ENCODE measurements around the gene LOC128125822.
A peak's percentile ranks its signal among the peaks of the same experiment; 100 is the strongest.

The LOC128125822 gene

DNA sequence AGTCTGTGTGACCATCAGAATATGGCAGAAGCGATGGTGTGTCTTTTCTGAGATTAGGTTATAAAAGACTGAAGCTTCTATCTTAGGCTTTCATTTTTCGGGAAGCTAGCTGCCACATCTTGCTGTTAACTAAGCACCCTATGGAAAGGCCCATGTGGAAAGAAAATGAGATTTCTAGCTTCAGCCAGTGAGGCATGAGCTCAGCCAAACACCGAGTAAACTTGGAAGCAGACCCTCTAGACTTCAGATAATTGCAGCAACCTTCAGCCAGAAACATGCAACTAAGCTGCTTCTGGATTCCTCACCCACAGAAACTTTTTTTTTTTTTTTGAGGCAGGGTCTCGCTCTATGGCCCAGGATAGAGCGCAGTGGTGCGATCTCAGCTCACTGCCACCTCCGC lies 20.6 kb downstream of the LOC128125822 start:
- Histone ChIP-seq H3K27ac (no peak overlapping the region), H3K4me1 (no peaks in the 10 kb centered on the region), H3K9me3 (ENCODE audit: control insufficient read depth, low read length) (no peaks in the 10 kb centered on the region), H3K27me3 (ENCODE audit: control insufficient read depth, insufficient read depth, low read length) (no peaks in the 10 kb centered on the region), H2AFZ (no peak overlapping the region), H3K36me3 (ENCODE audit: control insufficient read depth, insufficient read depth, low read length) (no peaks in the 10 kb centered on the region), H3K9ac (no peak overlapping the region), H3K79me2 (no peaks in the 10 kb centered on the region), H3K4me3 (ENCODE audit: low read depth, low read length) (no peak overlapping the region), H3K4me2 (ENCODE audit: low read length) (no peak overlapping the region)
- TF ChIP-seq, protein P1, sequence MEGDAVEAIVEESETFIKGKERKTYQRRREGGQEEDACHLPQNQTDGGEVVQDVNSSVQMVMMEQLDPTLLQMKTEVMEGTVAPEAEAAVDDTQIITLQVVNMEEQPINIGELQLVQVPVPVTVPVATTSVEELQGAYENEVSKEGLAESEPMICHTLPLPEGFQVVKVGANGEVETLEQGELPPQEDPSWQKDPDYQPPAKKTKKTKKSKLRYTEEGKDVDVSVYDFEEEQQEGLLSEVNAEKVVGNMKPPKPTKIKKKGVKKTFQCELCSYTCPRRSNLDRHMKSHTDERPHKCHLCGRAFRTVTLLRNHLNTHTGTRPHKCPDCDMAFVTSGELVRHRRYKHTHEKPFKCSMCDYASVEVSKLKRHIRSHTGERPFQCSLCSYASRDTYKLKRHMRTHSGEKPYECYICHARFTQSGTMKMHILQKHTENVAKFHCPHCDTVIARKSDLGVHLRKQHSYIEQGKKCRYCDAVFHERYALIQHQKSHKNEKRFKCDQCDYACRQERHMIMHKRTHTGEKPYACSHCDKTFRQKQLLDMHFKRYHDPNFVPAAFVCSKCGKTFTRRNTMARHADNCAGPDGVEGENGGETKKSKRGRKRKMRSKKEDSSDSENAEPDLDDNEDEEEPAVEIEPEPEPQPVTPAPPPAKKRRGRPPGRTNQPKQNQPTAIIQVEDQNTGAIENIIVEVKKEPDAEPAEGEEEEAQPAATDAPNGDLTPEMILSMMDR (IDR thresholded peaks at IDR 0.05) = no peak

DNA sequence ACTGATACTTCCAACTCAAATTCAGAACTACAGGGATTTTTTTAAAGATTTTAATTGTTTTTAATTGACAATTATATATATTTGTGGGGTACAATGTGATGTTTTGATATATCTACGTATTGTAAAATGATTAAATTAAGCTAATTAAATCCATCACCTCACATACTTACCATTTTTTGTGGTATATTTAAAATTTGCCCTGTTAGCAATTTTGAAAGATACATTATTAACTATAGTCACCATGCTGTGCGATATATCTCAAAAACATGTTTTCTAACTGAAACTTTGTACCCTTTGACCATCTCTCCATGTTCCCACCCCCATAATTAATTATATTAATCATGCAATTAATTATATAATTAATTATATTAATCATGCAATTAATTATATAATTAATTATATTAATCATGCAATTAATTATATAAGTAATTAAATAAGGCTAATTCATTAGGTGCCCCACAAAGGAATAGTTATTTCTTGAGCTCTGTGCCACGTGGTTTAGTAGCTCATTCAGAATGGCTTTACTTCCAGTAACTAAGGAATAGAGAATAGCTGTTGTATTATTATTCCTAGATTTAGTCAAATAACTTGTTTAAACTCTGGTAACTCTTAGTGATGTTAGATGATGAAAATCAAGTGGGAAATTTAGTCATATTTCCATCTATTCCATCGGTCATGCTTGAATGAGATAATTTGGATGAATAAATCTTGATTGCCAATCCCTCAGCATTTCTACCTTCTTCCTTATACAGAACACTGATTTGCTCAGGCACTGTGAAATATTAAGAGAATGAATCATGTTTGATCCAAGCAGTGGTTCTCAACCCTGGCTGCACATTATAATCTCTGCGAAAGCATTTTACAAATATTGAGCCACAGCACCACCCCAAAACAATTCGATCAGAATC lies 25.1 kb downstream of the LOC128125822 start:
- Histone ChIP-seq H2AFZ (peak overlapping the region; percentile 78), H3K27ac (no peak overlapping the region), H3K36me3 (ENCODE audit: control insufficient read depth, insufficient read depth, low read length) (no peaks in the 10 kb centered on the region), H3K9me3 (ENCODE audit: control insufficient read depth, low read length) (no peaks in the 10 kb centered on the region), H3K79me2 (no peaks in the 10 kb centered on the region), H3K4me3 (ENCODE audit: low read depth, low read length) (peak overlapping the region; percentile 50), H3K27me3 (ENCODE audit: control insufficient read depth, insufficient read depth, low read length) (no peaks in the 10 kb centered on the region), H3K4me1 (no peaks in the 10 kb centered on the region), H3K4me2 (ENCODE audit: low read length) (peak overlapping the region; percentile 72), H3K9ac (no peak overlapping the region)
- TF ChIP-seq, protein P1 (IDR thresholded peaks at IDR 0.05) = no peak

DNA sequence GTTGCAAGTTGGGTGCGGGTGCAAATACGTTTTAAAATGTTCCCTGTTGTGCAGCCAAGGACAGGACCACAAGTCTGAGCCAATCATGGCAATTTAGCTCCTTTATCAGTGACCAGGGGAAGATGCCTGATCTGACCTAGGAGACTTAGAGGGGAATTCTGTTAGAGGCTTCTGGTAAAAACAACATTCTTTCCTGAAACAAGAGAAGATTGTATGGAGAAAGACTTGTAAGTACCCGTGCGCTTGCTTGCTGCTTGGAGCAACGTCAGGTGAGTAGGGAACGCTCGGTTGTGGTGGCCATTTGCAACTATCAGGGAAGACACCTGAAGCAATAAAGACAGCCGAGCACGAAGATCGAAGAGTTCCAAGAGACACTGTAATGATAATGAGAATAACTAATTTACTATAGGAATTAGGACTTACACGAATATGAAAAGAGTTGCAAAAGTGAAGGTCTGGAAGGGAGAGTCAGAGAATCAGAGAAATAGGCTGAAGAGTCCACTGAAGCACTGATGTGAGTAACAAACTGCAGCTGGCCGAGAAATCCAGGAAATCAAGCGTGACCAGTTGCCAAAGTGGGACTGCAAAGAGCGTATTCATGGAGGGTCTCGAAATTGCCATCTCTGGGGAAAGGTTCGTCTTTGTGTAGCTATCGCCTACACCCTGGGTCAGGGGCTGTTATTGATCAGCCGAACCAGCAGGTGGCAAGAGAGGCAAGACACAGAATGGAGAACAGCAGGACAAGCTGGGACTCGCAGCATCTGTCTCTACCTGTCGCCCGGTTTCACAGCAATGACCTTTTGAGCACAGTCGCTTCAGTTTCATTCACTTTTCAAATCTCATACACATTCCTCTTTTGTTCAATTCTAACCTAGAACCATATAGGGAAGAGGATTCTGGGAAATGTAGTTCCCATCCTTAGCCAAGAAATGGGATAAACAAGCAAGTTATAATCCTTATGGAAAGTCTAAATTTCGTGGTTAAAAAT lies 26.1 kb downstream of the LOC128125822 start:
- H2AFZ ChIP-seq = peak overlapping the region; percentile 78
- H3K9ac ChIP-seq = no peak overlapping the region
- no peaks in the 10 kb centered on the region for H3K79me2 ChIP-seq
- H3K4me3 ChIP-seq (ENCODE audit: low read depth, low read length) = peak overlapping the region; percentile 50
- no peaks in the 10 kb centered on the region for H3K4me1 ChIP-seq
- TF ChIP-seq, protein P1 (IDR thresholded peaks at IDR 0.05) = peak; percentile 85
- H3K9me3 ChIP-seq (ENCODE audit: control insufficient read depth, low read length) = no peaks in the 10 kb centered on the region
- peak overlapping the region; percentile 72 for H3K4me2 ChIP-seq (ENCODE audit: low read length)
- no peaks in the 10 kb centered on the region for H3K36me3 ChIP-seq (ENCODE audit: control insufficient read depth, insufficient read depth, low read length)
- no peaks in the 10 kb centered on the region for H3K27me3 ChIP-seq (ENCODE audit: control insufficient read depth, insufficient read depth, low read length)
- H3K27ac ChIP-seq = no peak overlapping the region

DNA sequence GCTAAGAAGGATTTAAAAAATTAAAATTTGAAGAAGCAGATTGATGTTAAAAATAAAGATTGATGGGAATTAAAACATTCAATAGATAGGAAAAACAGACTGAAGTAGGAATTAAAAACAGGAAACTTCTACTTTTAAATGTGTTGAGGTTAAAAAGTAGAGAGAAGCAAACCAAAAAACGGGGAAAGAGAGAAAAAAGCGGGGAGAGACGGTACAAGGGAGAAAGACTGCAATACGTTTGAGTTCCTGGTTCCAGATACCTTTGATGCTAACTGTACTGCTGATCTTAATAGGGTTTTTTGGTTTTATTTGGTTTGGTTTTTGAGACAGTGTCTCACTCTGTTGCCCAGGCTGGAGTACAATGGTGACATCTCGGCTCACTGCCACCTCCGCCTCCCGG lies 27.0 kb downstream of the LOC128125822 start:
- TF ChIP-seq, protein P1 (IDR thresholded peaks at IDR 0.05) = no peak
- H3K27ac ChIP-seq = no peak overlapping the region
- no peaks in the 10 kb centered on the region for H3K4me1 ChIP-seq
- no peak overlapping the region for H3K9ac ChIP-seq
- H3K4me2 ChIP-seq (ENCODE audit: low read length) = no peak overlapping the region
- peak overlapping the region; percentile 78 for H2AFZ ChIP-seq
- H3K27me3 ChIP-seq (ENCODE audit: control insufficient read depth, insufficient read depth, low read length) = no peaks in the 10 kb centered on the region
- no peaks in the 10 kb centered on the region for H3K9me3 ChIP-seq (ENCODE audit: control insufficient read depth, low read length)
- H3K79me2 ChIP-seq = no peaks in the 10 kb centered on the region
- no peaks in the 10 kb centered on the region for H3K36me3 ChIP-seq (ENCODE audit: control insufficient read depth, insufficient read depth, low read length)
- H3K4me3 ChIP-seq (ENCODE audit: low read depth, low read length) = no peak overlapping the region
